OCI-LY1 (cell line): Measurements from ENCODE around the gene RIOK3.

Source experiments
- EZH2 ChIP-seq: fragments of 200-600 bp; sonication (generic), shearing (Covaris generic); IDR thresholded peaks from 2 replicates; pipeline ENCODE4 v1.8.0; 2017; ENCODE audit warnings: borderline replicate concordance, mixed run types, mild to moderate bottlenecking, antibody characterized with exemption, low read length, moderate library complexity, mixed read lengths
- TF ChIP-seq, protein P1 (sequence below): fragments of 200-600 bp; sonication (generic), shearing (Covaris generic); IDR thresholded peaks from 2 replicates; pipeline ENCODE4 v1.5.1; 2017; ENCODE audit warnings: mild to moderate bottlenecking, antibody characterized with exemption, low read length, moderate library complexity, mixed read lengths

DNA sequence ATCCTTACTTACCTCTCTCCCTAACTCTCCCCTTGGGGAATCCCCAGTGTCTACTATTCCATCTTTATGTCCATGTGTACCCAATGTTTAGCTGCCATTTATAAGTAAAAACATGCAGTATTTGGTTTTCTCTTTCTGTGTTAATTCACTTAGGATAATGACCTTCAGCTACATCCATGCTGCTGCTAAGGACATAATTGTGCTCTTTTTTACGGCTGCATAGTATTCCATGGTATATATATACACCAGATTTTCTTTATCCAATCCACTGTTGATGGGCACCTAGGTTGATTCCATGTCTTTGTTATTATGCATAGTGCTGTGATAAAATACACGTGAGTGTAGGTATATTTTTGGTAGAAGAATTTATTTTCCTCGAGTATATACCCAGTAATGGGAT, 24.3 kb upstream of the RIOK3 start:
- TF ChIP-seq EZH2: no peak
- TF ChIP-seq, protein P1, sequence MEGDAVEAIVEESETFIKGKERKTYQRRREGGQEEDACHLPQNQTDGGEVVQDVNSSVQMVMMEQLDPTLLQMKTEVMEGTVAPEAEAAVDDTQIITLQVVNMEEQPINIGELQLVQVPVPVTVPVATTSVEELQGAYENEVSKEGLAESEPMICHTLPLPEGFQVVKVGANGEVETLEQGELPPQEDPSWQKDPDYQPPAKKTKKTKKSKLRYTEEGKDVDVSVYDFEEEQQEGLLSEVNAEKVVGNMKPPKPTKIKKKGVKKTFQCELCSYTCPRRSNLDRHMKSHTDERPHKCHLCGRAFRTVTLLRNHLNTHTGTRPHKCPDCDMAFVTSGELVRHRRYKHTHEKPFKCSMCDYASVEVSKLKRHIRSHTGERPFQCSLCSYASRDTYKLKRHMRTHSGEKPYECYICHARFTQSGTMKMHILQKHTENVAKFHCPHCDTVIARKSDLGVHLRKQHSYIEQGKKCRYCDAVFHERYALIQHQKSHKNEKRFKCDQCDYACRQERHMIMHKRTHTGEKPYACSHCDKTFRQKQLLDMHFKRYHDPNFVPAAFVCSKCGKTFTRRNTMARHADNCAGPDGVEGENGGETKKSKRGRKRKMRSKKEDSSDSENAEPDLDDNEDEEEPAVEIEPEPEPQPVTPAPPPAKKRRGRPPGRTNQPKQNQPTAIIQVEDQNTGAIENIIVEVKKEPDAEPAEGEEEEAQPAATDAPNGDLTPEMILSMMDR: no peak
